ENCODE measurements around the gene P2RX6. TPM values are rescaled to one million over a fixed set of nuclear protein-coding genes. Genes with fewer than 3 reads are reported as not detected.

Gene P2RX6
- total RNA-seq, 4 donors from 2014 or later = 0.76 to 1.5 (median 1.2) TPM; not detected in 1

- Histone ChIP-seq H3K4me3 (no peak overlapping the region), H3K4me1 (no peaks in the 10 kb centered on the region), H3K36me3 (no peaks in the 10 kb centered on the region), H3K27me3 (no peaks in the 10 kb centered on the region), H3K9me3 (no peaks in the 10 kb centered on the region), H3K27ac (no peak overlapping the region)
- TF ChIP-seq POLR2A (IDR thresholded peaks at IDR 0.05) (no peak), CTCF (IDR thresholded peaks at IDR 0.05) (no peak)
- no peak for DNase-seq
- intact Hi-C loops (cut with DNase I; ENCODE audit: low total_unique reads) = no loop called here
These were observed 21.4 kb upstream of the P2RX6 start for GRCh38 chr22:20993304-20994127.

- no peaks in the 10 kb centered on the region for H3K4me1 ChIP-seq
- no peaks in the 10 kb centered on the region for H3K36me3 ChIP-seq
- H3K4me3 ChIP-seq = no peak overlapping the region
- H3K27me3 ChIP-seq = no peaks in the 10 kb centered on the region
- no peak for DNase-seq
- intact Hi-C loops (cut with DNase I; ENCODE audit: low total_unique reads) = no loop called here
- TF ChIP-seq POLR2A (IDR thresholded peaks at IDR 0.05) (no peak), CTCF (IDR thresholded peaks at IDR 0.05) (no peak)
- H3K27ac ChIP-seq = no peak overlapping the region
- no peaks in the 10 kb centered on the region for H3K9me3 ChIP-seq
These were observed 20.6 kb upstream of the P2RX6 start for GRCh38 chr22:20994128-20994901.

- intact Hi-C loops (cut with DNase I; ENCODE audit: low total_unique reads) = no loop called here
- DNase-seq = no peak
- no peak overlapping the region for H3K4me3 ChIP-seq
- peaks cover 0 to 2% of the 10 kb centered on the region in 2 donors for H3K4me1 ChIP-seq
- H3K27ac ChIP-seq = no peak overlapping the region
- H3K9me3 ChIP-seq = no peaks in the 10 kb centered on the region
- TF ChIP-seq POLR2A (IDR thresholded peaks at IDR 0.05) = no peak
- no peak for TF ChIP-seq CTCF (IDR thresholded peaks at IDR 0.05)
- no peaks in the 10 kb centered on the region for H3K27me3 ChIP-seq
- H3K36me3 ChIP-seq = no peaks in the 10 kb centered on the region
These were observed 20.1 kb upstream of the P2RX6 start for GRCh38 chr22:20994902-20995241.

- no peaks in the 10 kb centered on the region for H3K27me3 ChIP-seq
- no peaks in the 10 kb centered on the region for H3K36me3 ChIP-seq
- TF ChIP-seq POLR2A (IDR thresholded peaks at IDR 0.05) (no peak), CTCF (IDR thresholded peaks at IDR 0.05) (no peak)
- no peak for DNase-seq
- H3K27ac ChIP-seq = no peak overlapping the region
- intact Hi-C loops (cut with DNase I; ENCODE audit: low total_unique reads) = no loop called here
- peaks cover 0 to 8% of the 10 kb centered on the region in 2 donors for H3K4me1 ChIP-seq
- H3K4me3 ChIP-seq = no peak overlapping the region
- no peaks in the 10 kb centered on the region for H3K9me3 ChIP-seq
These were observed 19.5 kb upstream of the P2RX6 start for GRCh38 chr22:20995329-20996030.

Data from uterus (tissue), 4 donors.